Motor neuron (in vitro differentiated cells): Measurements from ENCODE around the gene C2orf78. TPM values are rescaled to one million over a fixed set of nuclear protein-coding genes. Genes with fewer than 3 reads are reported as not detected.
A peak's percentile ranks its signal among the peaks of the same experiment; 100 is the strongest.

Experiments used
- ATAC-seq, 8 experiments: fragments of 200-7000 bp; cut with Tn5 transposase; replicated peaks in 6 of 8; 2 replicates each; pipeline ENCODE4 v1.8.0; 2021; ENCODE audit warnings: mild to moderate bottlenecking in 8 of 8, moderate library complexity in 8 of 8
- H3K27ac ChIP-seq, 2 donors: fragments of 250-450 bp; sonication (Bioruptor Pico); 2 replicates each; pipeline ENCODE4 v1.9.0; 2021; ENCODE audit warnings: antibody characterized with exemption in 2 of 2, mild to moderate bottlenecking in 2 of 2, moderate library complexity in 1 of 2
- H3K4me1 ChIP-seq, 2 donors: fragments of 250-450 bp; sonication (Bioruptor Pico); replicated peaks in 1 of 2; 2 replicates each; pipeline ENCODE4 v1.6.1; 2021; ENCODE audit warnings: antibody characterized with exemption in 2 of 2, mild to moderate bottlenecking in 2 of 2, moderate library complexity in 1 of 2
- H3K4me3 ChIP-seq, 5 donors: fragments of 250-450 bp; sonication (Bioruptor Pico); 2 replicates each; pipeline ENCODE4 v1.9.0; 2021; ENCODE audit warnings: antibody characterized with exemption in 5 of 5, mild to moderate bottlenecking in 5 of 5, moderate library complexity in 4 of 5
- WGBS, 10 experiments: fragments of 450-650 bp; shearing (Covaris generic); methylation state at CpG; one replicate each; pipeline ENCODE4 v1.0.0; 2022; 5-methylcytosine and 5-hydroxymethylcytosine counted together
- in situ Hi-C, 9 experiments: fragments of 400-800 bp; cut with MboI; loops; one replicate each; pipeline ENCODE4 v1.15.0; 2021; ENCODE audit warnings: low sequenced_read_pairs in 9 of 9, low pct_unique_long_range_greater_than_20kb in 2 of 9; ENCODE audit not compliant: unreplicated experiment in 9 of 9
- total RNA-seq, 8 experiments: library from RNA; unstranded; fragments of 300-600 nt; gene quantifications; 2 replicates each; pipeline versions ENCODE4 v1.2.3 to v1.2.4, GENCODE V29; 2022

The C2orf78 gene
- total RNA-seq, 8 experiments from 2014 or later, result 0.08 to 0.21 (median 0.10) TPM; not detected in 3

DNA sequence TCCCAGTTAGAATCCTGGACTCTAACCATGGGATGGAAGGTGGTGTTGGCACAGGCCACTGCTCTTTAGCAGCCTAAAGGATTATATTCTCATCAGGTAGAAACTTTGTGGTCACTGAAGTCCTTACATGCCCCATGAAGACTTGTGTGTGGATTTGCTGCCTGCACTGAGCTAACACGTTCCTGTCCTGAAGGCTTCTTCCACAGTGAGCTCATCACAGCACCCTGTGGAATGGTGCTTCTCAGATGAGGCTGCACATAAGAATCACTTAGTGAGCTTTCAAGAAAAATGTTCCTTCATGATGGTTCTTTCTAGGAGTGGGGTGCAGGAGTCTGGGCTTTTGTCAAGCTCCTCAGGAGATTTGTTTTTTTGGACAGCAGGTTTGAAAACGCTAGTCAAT is 71.5 kb downstream of the C2orf78 start:
- WGBS, 10 experiments, result 60 to 100% (median 100%) methylated on average over 1 to 2 of the region's 2 CpGs; no CpG with 5 or more reads in 3 of the 10 experiments
- no peak for ATAC-seq
- Histone ChIP-seq H3K4me3 (no peak overlapping the region), H3K27ac (no peak overlapping the region), H3K4me1 (no peaks in the 10 kb centered on the region)
- in situ Hi-C loops, result no loop called here

DNA sequence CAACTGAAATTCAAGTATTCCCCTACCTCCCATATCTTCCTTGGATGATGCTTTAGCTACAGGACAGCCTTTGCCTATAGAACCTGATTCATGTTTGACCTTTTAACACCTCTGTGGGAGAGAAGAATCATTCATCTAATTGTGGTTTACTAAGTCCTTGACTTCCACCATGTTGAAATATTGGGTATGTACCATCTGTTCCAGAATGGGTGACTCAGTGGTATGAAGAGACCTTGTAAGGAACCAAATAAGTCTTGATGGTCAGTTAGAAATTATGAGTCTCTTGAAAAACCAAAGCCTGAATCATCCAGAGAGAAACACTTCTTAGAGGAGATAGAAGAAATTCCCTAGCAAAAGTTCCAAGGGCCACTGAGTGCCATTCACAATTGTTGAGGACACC is 72.2 kb downstream of the C2orf78 start:
- Histone ChIP-seq H3K27ac (no peak overlapping the region), H3K4me1 (no peaks in the 10 kb centered on the region), H3K4me3 (no peak overlapping the region)
- in situ Hi-C loops, result no loop called here
- no peak for ATAC-seq

DNA sequence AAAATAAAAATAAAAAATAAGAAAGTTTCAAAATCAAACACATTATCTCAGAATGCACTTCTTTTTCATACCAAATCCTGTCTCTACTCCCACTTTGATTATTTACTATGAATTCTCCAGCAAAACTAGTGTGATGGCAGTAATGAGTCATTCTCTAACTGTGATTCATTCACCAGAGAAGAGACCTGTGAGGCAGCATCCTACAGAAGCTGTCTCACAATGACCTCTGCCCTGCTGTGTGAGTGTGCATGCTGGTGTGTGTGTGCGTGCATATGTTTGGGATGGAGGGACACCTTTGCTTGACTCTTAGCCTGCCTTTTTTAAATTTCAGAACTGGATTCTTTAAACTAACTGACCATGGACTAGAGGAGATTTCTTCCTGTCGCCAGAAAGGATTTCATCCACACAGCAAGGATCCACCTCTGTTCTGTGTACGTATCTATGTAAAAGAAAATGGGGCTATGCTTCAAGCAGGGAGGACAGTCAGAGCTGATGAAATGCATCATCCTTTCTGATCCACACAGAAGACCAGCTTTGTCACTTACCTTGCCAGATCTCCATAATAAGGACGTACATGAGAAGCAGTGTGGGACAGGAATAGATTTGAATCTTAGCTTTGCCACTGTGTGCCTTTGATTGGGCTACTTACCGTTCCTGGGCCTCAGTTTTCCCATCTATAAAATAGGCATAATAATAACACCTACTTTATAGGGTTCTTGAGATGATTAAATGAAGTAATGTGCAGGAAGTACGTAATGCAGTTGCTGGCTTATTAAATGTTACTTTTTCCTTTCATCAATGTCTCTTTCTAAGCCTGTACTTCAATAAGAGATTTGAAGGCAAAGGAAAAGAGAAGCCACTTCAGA is 76.0 kb downstream of the C2orf78 start:
- no peak overlapping the region for H3K4me3 ChIP-seq
- peak in 5 of 8 experiments; percentile 36 to 81 (median 68) for ATAC-seq
- H3K4me1 ChIP-seq, result no peaks in the 10 kb centered on the region
- 64 to 100% (median 92%) methylated on average over 1 to 5 of the region's 6 CpGs; no CpG with 5 or more reads in 2 of the 10 experiments for WGBS, 10 experiments
- no peak overlapping the region for H3K27ac ChIP-seq
- in situ Hi-C loops, result no loop called here

DNA sequence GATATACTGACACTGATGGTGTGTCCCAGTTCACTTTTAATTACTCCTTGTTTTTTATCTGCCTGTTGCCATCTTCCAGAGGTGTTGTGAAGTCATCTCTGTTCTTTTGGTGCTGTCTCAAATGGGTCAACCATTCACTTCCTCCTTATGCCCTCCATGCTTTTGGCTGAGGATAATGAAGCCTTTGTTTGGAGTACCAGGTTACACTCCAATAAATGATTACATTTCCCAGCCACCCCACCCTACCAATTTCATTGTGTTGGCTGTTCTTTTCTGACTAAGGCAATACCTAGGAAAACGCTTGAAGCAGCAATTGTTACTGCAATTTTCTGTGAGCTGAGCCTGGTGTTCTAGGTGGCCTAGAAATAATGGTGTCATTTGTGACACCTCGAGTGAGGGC is 79.0 kb downstream of the C2orf78 start:
- WGBS, 10 experiments, result 56 to 100% (median 89%) methylated on average over 1 to 2 of the region's 2 CpGs; no CpG with 5 or more reads in 1 of the 10 experiments
- H3K27ac ChIP-seq, result no peak overlapping the region
- no peaks in the 10 kb centered on the region for H3K4me1 ChIP-seq
- in situ Hi-C loops, result no loop called here
- no peak for ATAC-seq
- no peak overlapping the region for H3K4me3 ChIP-seq

Other genes with a start within 250 kb of the C2orf78 start
- gene NAT8, start 141.8 kb upstream of the C2orf78 start, total RNA-seq, result 1 to 10 TPM in 1 of 8 experiments, under 1 TPM in 5, not detected in 2; 0.36 to 1.3 (median 0.56) TPM
- gene TPRKB, start 46.8 kb upstream of the C2orf78 start, total RNA-seq, result 10 to 100 TPM; 35.7 to 74.4 (median 45.5) TPM
- 10 to 100 TPM; 14.9 to 32.5 (median 21.0) TPM for gene DUSP11, start 4.1 kb upstream of the C2orf78 start, total RNA-seq
- gene STAMBP, start 44.8 kb downstream of the C2orf78 start, total RNA-seq, result 10 to 100 TPM; 28.3 to 65.1 (median 37.3) TPM
- gene ACTG2, start 108.8 kb downstream of the C2orf78 start, total RNA-seq, result 100 to 1,000 TPM in 1 of 8 experiments, 10 to 100 TPM in 2, 1 to 10 TPM in 4, under 1 TPM in 1; 0.60 to 228 (median 3.5) TPM
- 100 to 1,000 TPM in 5 of 8 experiments, 10 to 100 TPM in 3; 73.0 to 130 (median 109) TPM for gene DGUOK, start 142.7 kb downstream of the C2orf78 start, total RNA-seq
- 10 to 100 TPM in 7 of 8 experiments, 1 to 10 TPM in 1; 3.0 to 19.7 (median 12.4) TPM for gene TET3, start 200.7 kb downstream of the C2orf78 start, total RNA-seq